ENCODE measurements around the gene PRPSAP1. TPM values are rescaled to one million over a fixed set of nuclear protein-coding genes. Genes with fewer than 3 reads are reported as not detected.

PRPSAP1 gene
- total RNA-seq, 1 donor from 2014 or later: 69.7 TPM

GRCh38 chr17:76327696-76328095, 26.0 kb downstream of the PRPSAP1 start:
- Mint-ChIP-seq H3K27ac (ENCODE audit: unreplicated experiment) (no peak overlapping the region), H3K9me3 (ENCODE audit: unreplicated experiment) (no peaks in the 10 kb centered on the region), H3K36me3 (ENCODE audit: unreplicated experiment) (peaks cover 45% of the 10 kb centered on the region), H3K27me3 (ENCODE audit: unreplicated experiment) (no peaks in the 10 kb centered on the region), H3K4me1 (ENCODE audit: unreplicated experiment) (no peaks in the 10 kb centered on the region), H3K4me3 (ENCODE audit: unreplicated experiment) (no peak overlapping the region)
- TF ChIP-seq, protein P1, sequence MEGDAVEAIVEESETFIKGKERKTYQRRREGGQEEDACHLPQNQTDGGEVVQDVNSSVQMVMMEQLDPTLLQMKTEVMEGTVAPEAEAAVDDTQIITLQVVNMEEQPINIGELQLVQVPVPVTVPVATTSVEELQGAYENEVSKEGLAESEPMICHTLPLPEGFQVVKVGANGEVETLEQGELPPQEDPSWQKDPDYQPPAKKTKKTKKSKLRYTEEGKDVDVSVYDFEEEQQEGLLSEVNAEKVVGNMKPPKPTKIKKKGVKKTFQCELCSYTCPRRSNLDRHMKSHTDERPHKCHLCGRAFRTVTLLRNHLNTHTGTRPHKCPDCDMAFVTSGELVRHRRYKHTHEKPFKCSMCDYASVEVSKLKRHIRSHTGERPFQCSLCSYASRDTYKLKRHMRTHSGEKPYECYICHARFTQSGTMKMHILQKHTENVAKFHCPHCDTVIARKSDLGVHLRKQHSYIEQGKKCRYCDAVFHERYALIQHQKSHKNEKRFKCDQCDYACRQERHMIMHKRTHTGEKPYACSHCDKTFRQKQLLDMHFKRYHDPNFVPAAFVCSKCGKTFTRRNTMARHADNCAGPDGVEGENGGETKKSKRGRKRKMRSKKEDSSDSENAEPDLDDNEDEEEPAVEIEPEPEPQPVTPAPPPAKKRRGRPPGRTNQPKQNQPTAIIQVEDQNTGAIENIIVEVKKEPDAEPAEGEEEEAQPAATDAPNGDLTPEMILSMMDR (IDR thresholded peaks at IDR 0.05): no peak
- no peak for DNase-seq (ENCODE audit: extremely low spot score, unreplicated experiment)

DNA sequence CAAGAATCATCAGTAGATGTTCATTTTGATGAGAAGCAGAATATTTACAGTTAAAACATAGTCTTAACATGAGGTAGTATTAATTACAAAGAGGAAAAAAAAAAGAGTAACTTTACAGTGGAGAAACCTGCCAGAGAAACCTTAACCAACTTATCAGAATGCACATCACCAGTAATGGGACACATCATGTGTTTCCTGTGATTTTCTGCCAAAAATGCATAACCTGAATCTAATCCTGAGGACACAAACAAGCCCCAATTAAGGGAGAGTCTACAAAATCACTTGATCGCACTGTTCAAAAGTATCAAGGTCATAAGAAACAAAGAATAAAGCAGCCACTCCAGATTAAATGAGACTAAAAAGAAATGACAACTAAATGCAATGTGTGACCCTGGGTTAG, 27.4 kb downstream of the PRPSAP1 start:
- peaks cover 45% of the 10 kb centered on the region for H3K36me3 Mint-ChIP-seq (ENCODE audit: unreplicated experiment)

GRCh38 chr17:76318586-76318985, 35.1 kb downstream of the PRPSAP1 start:
- H3K4me1 Mint-ChIP-seq (ENCODE audit: unreplicated experiment): no peaks in the 10 kb centered on the region
- TF ChIP-seq, protein P1 (IDR thresholded peaks at IDR 0.05): no peak

More for the DNA sequence above, 27.4 kb downstream of the PRPSAP1 start:
- H3K9me3 Mint-ChIP-seq (ENCODE audit: unreplicated experiment): no peaks in the 10 kb centered on the region
- H3K4me1 Mint-ChIP-seq (ENCODE audit: unreplicated experiment): no peaks in the 10 kb centered on the region
- no peak overlapping the region for H3K27ac Mint-ChIP-seq (ENCODE audit: unreplicated experiment)
- no peak for DNase-seq (ENCODE audit: extremely low spot score, unreplicated experiment)
- no peaks in the 10 kb centered on the region for H3K27me3 Mint-ChIP-seq (ENCODE audit: unreplicated experiment)
- H3K4me3 Mint-ChIP-seq (ENCODE audit: unreplicated experiment): no peak overlapping the region
- TF ChIP-seq, protein P1 (IDR thresholded peaks at IDR 0.05): no peak

DNA sequence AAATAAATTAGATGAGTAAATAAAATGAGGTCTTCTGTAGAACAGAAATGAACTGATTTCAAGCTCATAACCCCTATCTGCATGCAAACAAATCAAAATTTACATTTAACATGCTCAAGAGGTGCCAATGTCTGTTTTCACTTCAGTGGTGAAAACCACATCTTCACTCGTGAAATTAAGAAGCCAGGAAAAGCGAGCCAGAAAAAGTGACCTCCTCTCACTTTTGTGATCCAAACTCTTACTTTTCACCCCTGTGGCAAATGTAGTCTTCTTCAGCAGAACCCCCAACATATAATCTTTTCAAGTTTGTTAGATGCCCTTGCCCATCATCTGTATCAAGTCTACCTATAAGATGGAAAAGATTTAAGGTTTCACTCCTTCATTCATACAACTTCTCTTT, 36.2 kb downstream of the PRPSAP1 start:
- TF ChIP-seq, protein P1 (IDR thresholded peaks at IDR 0.05): no peak
- Mint-ChIP-seq H3K4me1 (ENCODE audit: unreplicated experiment) (no peaks in the 10 kb centered on the region), H3K36me3 (ENCODE audit: unreplicated experiment) (peaks cover 32% of the 10 kb centered on the region), H3K27me3 (ENCODE audit: unreplicated experiment) (no peaks in the 10 kb centered on the region), H3K27ac (ENCODE audit: unreplicated experiment) (no peak overlapping the region), H3K9me3 (ENCODE audit: unreplicated experiment) (no peaks in the 10 kb centered on the region), H3K4me3 (ENCODE audit: unreplicated experiment) (no peak overlapping the region)
- no peak for DNase-seq (ENCODE audit: extremely low spot score, unreplicated experiment)

More at GRCh38 chr17:76318586-76318985, 35.1 kb downstream of the PRPSAP1 start:
- no peaks in the 10 kb centered on the region for H3K27me3 Mint-ChIP-seq (ENCODE audit: unreplicated experiment)
- H3K9me3 Mint-ChIP-seq (ENCODE audit: unreplicated experiment): no peaks in the 10 kb centered on the region
- no peak overlapping the region for H3K4me3 Mint-ChIP-seq (ENCODE audit: unreplicated experiment)
- peaks cover 30% of the 10 kb centered on the region for H3K36me3 Mint-ChIP-seq (ENCODE audit: unreplicated experiment)
- no peak for DNase-seq (ENCODE audit: extremely low spot score, unreplicated experiment)
- H3K27ac Mint-ChIP-seq (ENCODE audit: unreplicated experiment): no peak overlapping the region

DNA sequence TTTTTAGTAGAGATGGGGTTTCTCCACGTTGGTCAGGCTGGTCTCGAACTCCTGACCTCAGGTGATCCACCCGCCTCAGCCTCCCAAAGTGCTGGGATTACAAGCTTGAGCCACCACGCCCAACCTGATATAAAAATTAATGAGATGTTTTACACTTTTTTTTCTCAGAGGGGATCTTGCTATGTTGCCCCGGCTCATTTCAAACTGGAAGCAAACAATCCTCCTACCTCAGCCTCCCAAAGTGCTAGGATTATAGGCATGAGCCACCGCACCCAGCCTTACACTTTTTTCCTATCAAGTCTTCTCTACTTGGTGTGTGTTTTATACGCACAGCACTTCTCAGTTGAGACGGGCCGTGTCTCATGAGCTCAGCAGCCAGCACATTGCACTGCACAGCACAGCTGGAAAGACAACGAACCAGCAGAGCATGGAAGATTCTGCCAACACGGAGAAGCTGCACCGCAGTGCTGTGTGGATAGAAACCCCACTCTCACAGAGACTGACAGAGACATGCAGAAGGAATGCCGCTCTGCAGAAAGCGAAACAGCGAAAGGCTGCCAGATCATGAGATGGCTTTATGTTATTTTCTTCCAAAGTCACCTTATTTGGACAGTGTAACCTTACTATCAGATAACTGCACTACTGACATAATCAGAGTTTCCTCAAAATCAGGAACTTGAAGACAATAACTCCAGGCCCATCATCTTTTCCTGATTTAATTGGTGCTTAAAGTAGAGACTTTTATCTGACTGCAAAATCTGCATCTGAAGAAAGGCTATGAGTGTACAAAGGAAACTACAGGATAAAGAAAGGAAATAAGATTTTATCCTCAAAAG, 39.1 kb downstream of the PRPSAP1 start:
- Mint-ChIP-seq H3K36me3 (ENCODE audit: unreplicated experiment) (peaks cover 31% of the 10 kb centered on the region), H3K9me3 (ENCODE audit: unreplicated experiment) (no peaks in the 10 kb centered on the region), H3K27ac (ENCODE audit: unreplicated experiment) (no peak overlapping the region), H3K4me1 (ENCODE audit: unreplicated experiment) (no peaks in the 10 kb centered on the region), H3K27me3 (ENCODE audit: unreplicated experiment) (no peaks in the 10 kb centered on the region), H3K4me3 (ENCODE audit: unreplicated experiment) (no peak overlapping the region)
- TF ChIP-seq, protein P1 (IDR thresholded peaks at IDR 0.05): no peak
- DNase-seq (ENCODE audit: extremely low spot score, unreplicated experiment): no peak
